Fibroblast of the conjunctiva (primary cell): ENCODE results near the gene TMEM233.

Experiments
- DNase-seq: peaks from one replicate; pipeline ENCODE4 v3.0.0-alpha.2; 2010; ENCODE audit warnings: low read depth

Gene TMEM233

GRCh38 chr12:119593578-119594398 is at the start of gene TMEM233:
TSS of gene TMEM233 (plus strand) at chr12:119593774. CDS start at chr12:119593849, 75 bp downstream.
- DNase-seq, result no peak

- DNase-seq, result peak; percentile 75
Observed at GRCh38 chr12:119544765-119545625, 48.6 kb upstream of the TMEM233 start.

- DNase-seq, result no peak
Observed at GRCh38 chr12:119546340-119546739, 47.2 kb upstream of the TMEM233 start.

GRCh38 chr12:119547001-119547400 is 46.6 kb upstream of the TMEM233 start:
- DNase-seq, result no peak

GRCh38 chr12:119556854-119557253 is 36.7 kb upstream of the TMEM233 start:
- no peak for DNase-seq

GRCh38 chr12:119565404-119565803 is 28.2 kb upstream of the TMEM233 start:
- no peak for DNase-seq

GRCh38 chr12:119570771-119571170 is 22.8 kb upstream of the TMEM233 start:
- no peak for DNase-seq

GRCh38 chr12:119573086-119573485 is 20.5 kb upstream of the TMEM233 start:
- no peak for DNase-seq

GRCh38 chr12:119574255-119574654 is 19.3 kb upstream of the TMEM233 start:
- no peak for DNase-seq

- DNase-seq, result no peak
Observed at GRCh38 chr12:119576118-119576810, 17.3 kb upstream of the TMEM233 start.

- DNase-seq, result no peak
Observed at GRCh38 chr12:119576915-119577314, 16.7 kb upstream of the TMEM233 start.

- DNase-seq, result no peak
Observed at GRCh38 chr12:119578112-119578511, 15.5 kb upstream of the TMEM233 start.

GRCh38 chr12:119589097-119589496 is 4.5 kb upstream of the TMEM233 start:
- peak; percentile 47 for DNase-seq

- no peak for DNase-seq
Observed at GRCh38 chr12:119589634-119590033, 3.9 kb upstream of the TMEM233 start.

GRCh38 chr12:119592232-119592631 is 1.3 kb upstream of the TMEM233 start:
- DNase-seq, result no peak

GRCh38 chr12:119594399-119594730 is 791 bp downstream of the TMEM233 start:
- DNase-seq, result no peak

- DNase-seq, result no peak
Observed at GRCh38 chr12:119594772-119595445, 1.3 kb downstream of the TMEM233 start.

- DNase-seq, result no peak
Observed at GRCh38 chr12:119598159-119598558, 4.6 kb downstream of the TMEM233 start.

GRCh38 chr12:119601877-119602733 is 8.5 kb downstream of the TMEM233 start:
- no peak for DNase-seq

- DNase-seq, result no peak
Observed at GRCh38 chr12:119602734-119603094, 9.1 kb downstream of the TMEM233 start.

- no peak for DNase-seq
Observed at GRCh38 chr12:119603767-119604166, 10.2 kb downstream of the TMEM233 start.
